ENCODE measurements around the gene LRRC3C.
A peak's percentile ranks its signal among the peaks of the same experiment; 100 is the strongest.
"Not testable (repeated sequence)": the region's sequence is repeated elsewhere in the genome, so short reads cannot be mapped to it uniquely, and the experiment has no call there.

LRRC3C gene

GRCh38 chr17:39927101-39927928, at the start of gene LRRC3C, which contains the start of gene ORMDL3:
LRRC3C (plus strand) TSS chr17:39927732; CDS start chr17:39941524, 13,792 bp downstream.
ORMDL3 (minus strand) TSS chr17:39927601; CDS start chr17:39924203, 3,398 bp downstream.
- DNase-seq: peak; percentile 94

- not testable (repeated sequence) for DNase-seq
Observed at GRCh38 chr17:39886102-39886501, 41.4 kb upstream of the LRRC3C start.

GRCh38 chr17:39887078-39887477, 40.5 kb upstream of the LRRC3C start:
- DNase-seq: no peak

GRCh38 chr17:39889200-39889599, 38.3 kb upstream of the LRRC3C start:
- no peak for DNase-seq

- no peak for DNase-seq
Observed at GRCh38 chr17:39894681-39895376, 32.7 kb upstream of the LRRC3C start.

GRCh38 chr17:39898088-39898487, 29.4 kb upstream of the LRRC3C start:
- no peak for DNase-seq

GRCh38 chr17:39899215-39899614, 28.3 kb upstream of the LRRC3C start:
- DNase-seq: no peak

- not testable (repeated sequence) for DNase-seq
Observed at GRCh38 chr17:39902027-39902426, 25.5 kb upstream of the LRRC3C start.

- DNase-seq: no peak
Observed at GRCh38 chr17:39903158-39903884, 24.2 kb upstream of the LRRC3C start.

GRCh38 chr17:39904990-39905288, 22.6 kb upstream of the LRRC3C start:
- DNase-seq: no peak

GRCh38 chr17:39908789-39909352, 18.7 kb upstream of the LRRC3C start:
- no peak for DNase-seq

- DNase-seq: no peak
Observed at GRCh38 chr17:39913989-39914388, 13.5 kb upstream of the LRRC3C start.

- DNase-seq: no peak
Observed at GRCh38 chr17:39915559-39915958, 12.0 kb upstream of the LRRC3C start.

- DNase-seq: no peak
Observed at GRCh38 chr17:39916918-39917317, 10.6 kb upstream of the LRRC3C start.

GRCh38 chr17:39919087-39919683, 8.3 kb upstream of the LRRC3C start:
- no peak for DNase-seq

GRCh38 chr17:39920218-39921210, 7.0 kb upstream of the LRRC3C start:
- DNase-seq: peak; percentile 42

- no peak for DNase-seq
Observed at GRCh38 chr17:39921323-39921722, 6.2 kb upstream of the LRRC3C start.

- no peak for DNase-seq
Observed at GRCh38 chr17:39922006-39922405, 5.5 kb upstream of the LRRC3C start.

- DNase-seq: no peak
Observed at GRCh38 chr17:39923230-39923629, 4.3 kb upstream of the LRRC3C start.

- DNase-seq: no peak
Observed at GRCh38 chr17:39923836-39924690, 3.5 kb upstream of the LRRC3C start.

GRCh38 chr17:39924691-39925055, 2.9 kb upstream of the LRRC3C start:
- DNase-seq: no peak

All from activated T-cell treated with anti-CD3 and anti-CD28 coated beads, Interleukin-2, amount 50 U/mL, for 1 hour (primary cell).